Measurements from ENCODE around the gene C13orf42.

GRCh38 chr13:51048166-51048461 is 63.0 kb downstream of the C13orf42 start:
- no peak for TF ChIP-seq CTCF (IDR thresholded peaks at IDR 0.05)
- no peak for TF ChIP-seq POLR2A (IDR thresholded peaks at IDR 0.05)
